Astrocyte of the cerebellum (primary cell): ENCODE measurements around the gene KSR2.

ENCODE experiments used
- DNase-seq: peaks from one replicate; pipeline ENCODE4 v3.0.0-alpha.2; 2011; ENCODE audit warnings: low read depth
- H3K4me3 ChIP-seq: 2 replicates; pipeline ENCODE4 v1.5.1; 2011; ENCODE audit warnings: mild to moderate bottlenecking, low read depth, low read length, moderate library complexity
- in situ Hi-C: cut with HindIII; loops from 2 replicates; pipeline ENCODE4 v1.10.0; 2017; ENCODE audit warnings: low sequenced_read_pairs
- TF ChIP-seq, protein P1 (sequence below): IDR thresholded peaks from 2 replicates; pipeline ENCODE4 v1.5.1; 2012; ENCODE audit warnings: low read length, low read depth, moderate library complexity, mild to moderate bottlenecking; ENCODE audit errors: missing control alignments

Gene KSR2

DNA sequence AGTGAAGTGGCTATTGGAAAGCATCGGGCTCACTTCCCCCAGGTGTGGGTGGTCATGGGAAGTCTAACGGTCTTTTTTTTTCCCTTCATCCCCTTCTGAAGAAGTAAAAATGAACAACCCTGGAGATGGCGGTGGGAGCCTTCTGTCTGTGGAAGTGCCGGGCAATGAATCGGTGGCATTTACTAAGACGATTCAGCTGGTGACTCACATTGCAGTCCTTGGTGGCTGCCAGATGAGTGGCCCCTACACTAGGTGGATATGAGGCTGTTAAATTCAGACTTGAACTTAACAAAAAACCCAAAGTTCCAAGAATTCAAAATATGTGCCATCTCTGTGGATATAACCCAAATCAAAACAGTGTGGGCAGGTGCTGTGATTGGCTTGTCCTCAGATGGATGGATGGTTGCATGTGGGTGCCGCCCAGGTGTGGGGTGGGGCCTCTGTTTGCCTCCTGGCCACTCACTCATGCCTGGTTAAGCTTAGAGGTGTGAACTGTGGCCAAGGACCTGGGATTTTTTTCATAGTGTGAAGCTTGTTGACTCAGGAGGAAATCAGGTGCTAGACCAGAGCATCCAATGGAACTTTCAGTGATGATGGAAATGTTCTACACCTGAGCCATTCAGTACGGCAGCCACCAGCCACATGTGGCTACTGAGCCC, 430.6 kb downstream of the KSR2 start:
- TF ChIP-seq, protein P1, sequence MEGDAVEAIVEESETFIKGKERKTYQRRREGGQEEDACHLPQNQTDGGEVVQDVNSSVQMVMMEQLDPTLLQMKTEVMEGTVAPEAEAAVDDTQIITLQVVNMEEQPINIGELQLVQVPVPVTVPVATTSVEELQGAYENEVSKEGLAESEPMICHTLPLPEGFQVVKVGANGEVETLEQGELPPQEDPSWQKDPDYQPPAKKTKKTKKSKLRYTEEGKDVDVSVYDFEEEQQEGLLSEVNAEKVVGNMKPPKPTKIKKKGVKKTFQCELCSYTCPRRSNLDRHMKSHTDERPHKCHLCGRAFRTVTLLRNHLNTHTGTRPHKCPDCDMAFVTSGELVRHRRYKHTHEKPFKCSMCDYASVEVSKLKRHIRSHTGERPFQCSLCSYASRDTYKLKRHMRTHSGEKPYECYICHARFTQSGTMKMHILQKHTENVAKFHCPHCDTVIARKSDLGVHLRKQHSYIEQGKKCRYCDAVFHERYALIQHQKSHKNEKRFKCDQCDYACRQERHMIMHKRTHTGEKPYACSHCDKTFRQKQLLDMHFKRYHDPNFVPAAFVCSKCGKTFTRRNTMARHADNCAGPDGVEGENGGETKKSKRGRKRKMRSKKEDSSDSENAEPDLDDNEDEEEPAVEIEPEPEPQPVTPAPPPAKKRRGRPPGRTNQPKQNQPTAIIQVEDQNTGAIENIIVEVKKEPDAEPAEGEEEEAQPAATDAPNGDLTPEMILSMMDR: no peak
- no peak overlapping the region for H3K4me3 ChIP-seq
- in situ Hi-C loops: loop anchor here (5.0 kb wide), 1 partner anchor 71 kb away; no protein-coding TSS in a partner anchor
- DNase-seq: no peak

DNA sequence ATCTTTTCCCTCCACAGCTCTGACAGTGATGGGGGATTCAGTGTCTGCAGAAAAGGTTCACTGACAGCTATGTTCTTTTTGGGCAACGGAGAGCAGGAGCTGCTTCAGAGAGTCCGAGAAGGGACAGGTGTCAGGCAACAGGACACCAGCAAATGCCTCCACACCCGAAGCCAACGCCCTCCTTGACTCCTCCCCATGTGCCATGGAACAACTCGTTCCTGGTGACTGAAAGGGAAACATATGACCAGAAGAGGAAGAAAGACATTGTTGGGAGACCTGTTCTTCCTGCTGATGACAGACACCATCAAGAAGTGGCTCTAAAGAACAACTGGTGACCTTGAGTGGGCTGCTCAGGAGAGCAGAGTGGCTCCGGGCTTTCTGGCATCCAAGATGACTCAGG, 435.1 kb downstream of the KSR2 start:
- TF ChIP-seq, protein P1: no peak
- DNase-seq: no peak
- in situ Hi-C loops: no loop called here
- no peak overlapping the region for H3K4me3 ChIP-seq

DNA sequence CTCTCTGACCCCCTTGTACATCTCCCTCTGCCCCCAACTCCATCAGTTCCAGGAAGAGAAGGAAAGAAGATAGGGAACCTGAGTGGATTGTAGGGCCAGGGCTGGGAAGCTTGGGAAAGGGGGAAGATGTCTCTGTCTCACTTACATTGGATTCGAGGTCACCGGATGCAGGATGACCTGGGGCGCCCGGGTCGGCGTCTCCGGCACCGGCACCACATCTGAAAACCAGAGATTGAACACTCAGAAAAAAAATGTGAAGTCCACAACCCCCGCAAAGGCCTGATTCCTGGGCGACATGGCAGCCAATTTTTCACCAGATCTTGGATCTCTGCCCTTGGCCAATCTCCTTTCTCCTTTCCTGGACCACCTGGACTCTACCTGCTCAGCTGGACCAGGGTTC, 438.0 kb downstream of the KSR2 start:
- TF ChIP-seq, protein P1: no peak
- in situ Hi-C loops: no loop called here
- DNase-seq: no peak
- no peak overlapping the region for H3K4me3 ChIP-seq

DNA sequence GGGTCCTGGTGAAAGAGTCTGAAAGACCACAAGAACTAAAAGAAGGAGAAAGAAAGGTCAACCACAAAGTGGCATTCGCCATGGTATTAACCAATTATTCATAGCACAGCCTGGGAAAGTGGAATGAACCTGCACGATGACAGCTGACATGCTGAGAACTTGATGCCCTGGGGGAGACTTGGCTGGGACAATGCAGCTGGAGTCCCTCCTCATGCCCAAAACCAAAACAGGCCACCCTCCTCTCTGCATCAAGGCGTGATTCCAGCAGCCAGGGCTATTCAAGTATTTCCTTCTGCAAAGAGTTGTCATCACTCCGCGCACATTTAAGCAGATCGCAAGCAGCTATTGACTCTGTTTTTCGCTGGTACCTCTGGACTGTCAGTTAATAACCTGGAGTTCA, 440.3 kb downstream of the KSR2 start:
- H3K4me3 ChIP-seq: no peak overlapping the region
- TF ChIP-seq, protein P1: no peak
- no peak for DNase-seq
- in situ Hi-C loops: no loop called here

DNA sequence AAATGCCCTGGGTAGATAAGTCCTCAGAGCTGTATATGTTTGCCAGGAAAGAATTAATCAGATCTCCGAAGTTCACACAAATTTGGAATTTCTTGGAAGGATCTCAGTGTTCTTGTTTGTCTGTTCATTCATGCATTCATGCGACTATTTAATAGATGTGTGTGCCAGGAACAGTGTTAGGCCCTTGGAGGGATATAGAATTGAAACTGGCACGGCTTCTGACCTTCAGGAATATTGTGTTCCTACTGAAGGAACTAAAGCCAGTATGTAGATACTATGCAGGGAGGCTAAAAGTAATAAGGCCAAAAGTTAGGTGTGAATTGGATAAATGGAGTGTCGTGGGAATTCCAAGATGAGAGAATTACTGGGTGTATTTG, 441.3 kb downstream of the KSR2 start:
- no peak overlapping the region for H3K4me3 ChIP-seq
- no peak for DNase-seq
- TF ChIP-seq, protein P1: no peak
- in situ Hi-C loops: no loop called here

DNA sequence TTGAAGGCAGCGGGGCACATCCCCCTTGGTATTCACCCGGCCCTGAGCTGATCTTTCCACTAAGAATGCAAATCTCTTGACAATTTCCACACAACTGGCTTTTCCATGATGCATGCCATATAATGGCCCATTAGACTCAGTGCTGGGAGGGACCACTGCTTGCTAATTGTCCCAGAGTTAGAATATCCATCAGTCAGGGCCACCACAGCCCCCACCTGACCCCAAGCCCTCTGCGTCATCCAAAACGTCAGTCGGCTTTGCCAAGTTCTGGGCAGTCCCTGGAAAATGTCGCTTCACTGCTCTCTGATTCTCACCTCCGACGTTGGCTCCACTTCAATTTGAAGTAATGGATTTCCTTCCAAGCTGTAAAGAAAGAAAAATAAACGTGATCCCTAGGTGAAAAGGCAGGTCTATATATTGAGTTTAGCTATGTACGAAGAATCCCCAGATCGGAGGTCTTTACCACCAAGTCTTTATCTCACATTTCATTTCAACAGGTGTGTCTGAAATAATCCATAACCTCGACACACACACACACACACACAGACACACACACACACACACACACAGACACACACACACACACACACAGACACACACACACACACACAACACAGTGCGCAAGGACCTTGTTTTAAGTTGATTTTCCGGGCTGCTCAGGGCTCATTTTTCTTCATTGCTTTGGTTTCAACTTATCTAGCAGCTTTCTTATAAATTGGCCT, 441.9 kb downstream of the KSR2 start:
- TF ChIP-seq, protein P1: no peak
- no peak for DNase-seq
- in situ Hi-C loops: no loop called here
- H3K4me3 ChIP-seq: no peak overlapping the region
